HCT116 (cell line): Measurements from ENCODE around the gene FAM200B. TPM values are rescaled to one million over a fixed set of nuclear protein-coding genes. Genes with fewer than 3 reads are reported as not detected.

Experiments used
- ATAC-seq: fragments of 200-7000 bp; cut with Tn5 transposase; 2 replicates; pipeline ENCODE4 v1.9.1; 2020; ENCODE audit warnings: mild to moderate bottlenecking, moderate library complexity
- BruUV-seq: library from RNA; stranded (reverse); fragments of 400-500 nt; replicated peaks from 2 replicates; lab custom pipeline; 2021; lab: Mats Ljungman, UMichigan
- CTCF ChIA-PET: fragments of 300-600 bp; sonication (Branson Sonifier 250); formaldehyde crosslinking; loops from one replicate; lab custom pipeline; 2021; ENCODE audit warnings: antibody characterized with exemption; lab: Charles Lee
- POLR2A ChIA-PET: fragments of 300-600, 350-600 bp; sonication (Branson Sonifier 250); formaldehyde crosslinking; loops from one replicate; lab custom pipeline; 2021; ENCODE audit warnings: antibody characterized with exemption; lab: Charles Lee
- RAD21 ChIA-PET, 2 experiments: fragments of 300-600 bp; sonication (Branson Sonifier 250); formaldehyde crosslinking; loops; one replicate each; lab custom pipeline; 2023; ENCODE audit warnings: low total read pairs in 2 of 2; ENCODE audit not compliant: uncharacterized antibody in 2 of 2, unreplicated experiment in 2 of 2, low non-redundant PET in 1 of 2; lab: Charles Lee
- DNase-seq: peaks from one replicate; pipeline ENCODE4 v3.0.0-alpha.2; 2010; ENCODE audit warnings: low read depth, low spot score
- H2AFZ ChIP-seq: fragments of 200-600 bp; shearing (Covaris generic), sonication (generic); 2 replicates; pipeline ENCODE4 v1.6.1; 2017; ENCODE audit warnings: low read depth, mixed run types, mixed read lengths, antibody characterized with exemption, low read length; ENCODE audit not compliant: poor library complexity, severe bottlenecking
- H3K27ac ChIP-seq: 2 replicates; pipeline ENCODE4 v1.5.1; 2012; ENCODE audit warnings: low read depth, low read length
- H3K27me3 ChIP-seq: fragments of 200-600 bp; sonication (generic); 2 replicates; pipeline ENCODE4 v1.6.1; 2016; ENCODE audit warnings: mixed run types, low read length, mixed read lengths; ENCODE audit not compliant: insufficient read depth
- H3K36me3 ChIP-seq, 2 experiments: fragments of 200-500 bp in 1 of 2; fragments of 200-600 bp in 1 of 2; sonication (Bioruptor generic) in 1 of 2; sonication (generic) in 1 of 2; 2 replicates each; pipeline versions ENCODE4 v1.5.1 to v1.6.1; 2014 to 2016; ENCODE audit warnings: low read length in 2 of 2, inconsistent platforms in 1 of 2, mixed read lengths in 1 of 2, mixed run types in 1 of 2; ENCODE audit not compliant: insufficient read depth in 2 of 2, control insufficient read depth in 1 of 2
- H3K4me1 ChIP-seq, 2 experiments: fragments of 200-600 bp in 1 of 2; sonication (generic) in 1 of 2; 2 replicates each; pipeline versions ENCODE4 v1.5.1 to v1.6.1; 2012 to 2017; ENCODE audit warnings: low read length in 2 of 2, inconsistent platforms in 1 of 2, mild to moderate bottlenecking in 1 of 2, mixed read lengths in 1 of 2, mixed run types in 1 of 2, moderate library complexity in 1 of 2; ENCODE audit not compliant: insufficient read depth in 2 of 2, control insufficient read depth in 1 of 2
- H3K4me2 ChIP-seq: fragments of 200-600 bp; sonication (generic); 2 replicates; pipeline ENCODE4 v1.6.1; 2017; ENCODE audit warnings: mixed run types, low read length, mixed read lengths
- H3K4me3 ChIP-seq, 2 experiments: fragments of 200-600 bp in 1 of 2; sonication (generic) in 1 of 2; replicated peaks in 1 of 2; 2 replicates each; pipeline ENCODE4 v1.5.1; 2011 to 2016; ENCODE audit warnings: low read length in 2 of 2, control low read depth in 1 of 2, low read depth in 1 of 2, mild to moderate bottlenecking in 1 of 2, mixed read lengths in 1 of 2, mixed run types in 1 of 2
- H3K79me2 ChIP-seq: fragments of 200-600 bp; sonication (generic); 2 replicates; pipeline ENCODE4 v1.6.1; 2017; ENCODE audit warnings: mild to moderate bottlenecking, mixed run types, low read length, moderate library complexity, mixed read lengths; ENCODE audit not compliant: insufficient read depth
- H3K9ac ChIP-seq: fragments of 200-600 bp; sonication (generic); 2 replicates; pipeline ENCODE4 v1.6.1; 2016; ENCODE audit warnings: low read length, mixed read lengths
- H3K9me2 ChIP-seq: fragments of 200-600 bp; sonication (generic), shearing (Covaris generic); 2 replicates; pipeline ENCODE4 v1.6.1; 2017; ENCODE audit warnings: mixed run types, mild to moderate bottlenecking, moderate library complexity; ENCODE audit not compliant: insufficient read depth
- H3K9me3 ChIP-seq, 2 experiments: fragments of 200-500 bp in 1 of 2; fragments of 200-600 bp in 1 of 2; sonication (Bioruptor generic) in 1 of 2; sonication (generic) in 1 of 2; 2 replicates each; pipeline ENCODE4 v1.6.1; 2014 to 2017; ENCODE audit warnings: low read length in 2 of 2, mixed read lengths in 2 of 2, inconsistent platforms in 1 of 2, low read depth in 1 of 2, mild to moderate bottlenecking in 1 of 2, mixed run types in 1 of 2, moderate library complexity in 1 of 2; ENCODE audit not compliant: control insufficient read depth in 1 of 2, insufficient read depth in 1 of 2
- H4K20me1 ChIP-seq: fragments of 200-600 bp; sonication (generic), shearing (Covaris generic); 2 replicates; pipeline ENCODE4 v1.6.1; 2017; ENCODE audit warnings: mixed run types, mild to moderate bottlenecking, moderate library complexity; ENCODE audit not compliant: insufficient read depth
- ATF3 ChIP-seq: IDR thresholded peaks from 2 replicates; pipeline ENCODE4 v1.6.1; 2012
- CTCF ChIP-seq, 3 experiments: fragments of 200-600 bp in 1 of 3; sonication (generic) in 1 of 3; IDR thresholded peaks in 2 of 3; conservative IDR thresholded peaks in 1 of 3; 2 replicates each; pipeline ENCODE4 v1.5.1; 2012 to 2017; ENCODE audit warnings: low read depth in 2 of 3, low read length in 2 of 3, antibody characterized with exemption in 1 of 3, borderline replicate concordance in 1 of 3, control low read depth in 1 of 3, mild to moderate bottlenecking in 1 of 3, mixed read lengths in 1 of 3, mixed run types in 1 of 3, moderate library complexity in 1 of 3; ENCODE audit not compliant: insufficient read depth in 1 of 3
- EGR1 ChIP-seq: IDR thresholded peaks from 2 replicates; pipeline ENCODE4 v1.6.1; 2012; ENCODE audit warnings: low read depth
- ELF1 ChIP-seq: IDR thresholded peaks from 2 replicates; pipeline ENCODE4 v1.6.1; 2012; ENCODE audit warnings: low read depth, borderline replicate concordance
- EZH2phosphoT487 ChIP-seq: fragments of 200-600 bp; IDR thresholded peaks from 2 replicates; pipeline ENCODE4 v1.6.1; 2018; ENCODE audit warnings: antibody characterized with exemption, borderline replicate concordance
- FOSL1 ChIP-seq: IDR thresholded peaks from 2 replicates; pipeline ENCODE4 v1.6.1; 2012; ENCODE audit warnings: low read depth
- JUND ChIP-seq: IDR thresholded peaks from 2 replicates; pipeline ENCODE4 v1.6.1; 2012
- POLR2AphosphoS5 ChIP-seq: IDR thresholded peaks from 2 replicates; pipeline ENCODE4 v1.6.1; 2011; ENCODE audit warnings: mild to moderate bottlenecking, low read depth, low read length, moderate library complexity
- REST ChIP-seq: IDR thresholded peaks from 2 replicates; pipeline ENCODE4 v1.6.1; 2012; ENCODE audit warnings: low read depth
- SP1 ChIP-seq: IDR thresholded peaks from 2 replicates; pipeline ENCODE4 v1.6.1; 2012; ENCODE audit warnings: low read depth
- TCF7L2 ChIP-seq: IDR thresholded peaks from 2 replicates; pipeline ENCODE4 v1.7.0; 2011; ENCODE audit warnings: borderline replicate concordance, inconsistent platforms; ENCODE audit not compliant: insufficient read depth, insufficient read length; ENCODE audit errors: extremely low read depth
- YY1 ChIP-seq: IDR thresholded peaks from 2 replicates; pipeline ENCODE4 v1.6.1; 2011; ENCODE audit warnings: low read length, low read depth, moderate library complexity, mild to moderate bottlenecking; ENCODE audit not compliant: insufficient replicate concordance; ENCODE audit errors: extremely low read depth
- ZBTB33 ChIP-seq: IDR thresholded peaks from 2 replicates; pipeline ENCODE4 v1.6.1; 2011; ENCODE audit warnings: mild to moderate bottlenecking, low read length, moderate library complexity; ENCODE audit not compliant: insufficient replicate concordance; ENCODE audit errors: extremely low read depth
- ZFX ChIP-seq: fragments of 450-650 bp; IDR thresholded peaks from 2 replicates; pipeline ENCODE4 v1.6.1; 2017
- intact Hi-C: fragments of 100-400 bp; cut with micrococcal nuclease; formaldehyde crosslinking; loops from 2 replicates; pipeline ENCODE4 v1.10.0; 2022
- total RNA-seq: library from RNA; stranded (reverse); gene quantifications from one replicate; pipeline ENCODE4 v1.2.1, GENCODE V29; 2021; ENCODE audit not compliant: unreplicated experiment
- TF ChIP-seq, protein P1 (sequence below): IDR thresholded peaks from 2 replicates; pipeline ENCODE4 v1.6.1; 2012

Gene FAM200B
- total RNA-seq, 1 experiment from 2014 or later, result 26.1 TPM

- Histone ChIP-seq H3K27ac (no peak overlapping the region), H3K4me2 (no peak overlapping the region), H3K9ac (no peak overlapping the region)
- TF ChIP-seq, protein P1, sequence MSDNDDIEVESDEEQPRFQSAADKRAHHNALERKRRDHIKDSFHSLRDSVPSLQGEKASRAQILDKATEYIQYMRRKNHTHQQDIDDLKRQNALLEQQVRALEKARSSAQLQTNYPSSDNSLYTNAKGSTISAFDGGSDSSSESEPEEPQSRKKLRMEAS, result no peak
- TF ChIP-seq SP1 (no peak), TCF7L2 (no peak), POLR2AphosphoS5 (no peak), JUND (no peak), ELF1 (no peak), EZH2phosphoT487 (no peak), EGR1 (no peak), REST (no peak), ZBTB33 (no peak), CTCF (IDR thresholded peaks at IDR 0.05 in 2 of 3, conservative IDR thresholded peaks at IDR 0.05 in 1 of 3; ENCODE audit: borderline replicate concordance in 1 of 3, insufficient read depth in 1 of 3, low read depth in 2 of 3, low read length in 2 of 3) (no peak), FOSL1 (no peak), ATF3 (no peak), ZFX (no peak), YY1 (no peak)
- TF ChIP-seq, all 23 proteins: peak for 0
- Histone ChIP-seq H3K4me1 (peaks cover 0 to 5% of the 10 kb centered on the region in 2 experiments; a peak in 1 of 4 replicates), H3K79me2 (no peaks in the 10 kb centered on the region), H2AFZ (no peak overlapping the region), H3K36me3 (no peaks in the 10 kb centered on the region), H3K27me3 (no peaks in the 10 kb centered on the region), H3K4me3 (no peak overlapping the region), H4K20me1 (no peaks in the 10 kb centered on the region), H3K9me3 (no peaks in the 10 kb centered on the region), H3K9me2 (no peaks in the 10 kb centered on the region)
- ATAC-seq, result no peak
- no peak for DNase-seq
- POLR2A ChIA-PET, result no interaction called here
- intact Hi-C loops, result no loop called here
- no TSS peak for BruUV-seq
- RAD21 ChIA-PET, result no interaction called here
- CTCF ChIA-PET, result no interaction called here
These were observed 37.9 kb downstream of the FAM200B start for GRCh38 chr4:15719506-15719905.
